ENCODE data around the gene DVL3. TPM values are rescaled to one million over a fixed set of nuclear protein-coding genes. Genes with fewer than 3 reads are reported as not detected.
A peak's percentile ranks its signal among the peaks of the same experiment; 100 is the strongest.

The DVL3 gene
- total RNA-seq, 4 donors from 2014 or later, result 54.1 to 174 (median 65.7) TPM

DNA sequence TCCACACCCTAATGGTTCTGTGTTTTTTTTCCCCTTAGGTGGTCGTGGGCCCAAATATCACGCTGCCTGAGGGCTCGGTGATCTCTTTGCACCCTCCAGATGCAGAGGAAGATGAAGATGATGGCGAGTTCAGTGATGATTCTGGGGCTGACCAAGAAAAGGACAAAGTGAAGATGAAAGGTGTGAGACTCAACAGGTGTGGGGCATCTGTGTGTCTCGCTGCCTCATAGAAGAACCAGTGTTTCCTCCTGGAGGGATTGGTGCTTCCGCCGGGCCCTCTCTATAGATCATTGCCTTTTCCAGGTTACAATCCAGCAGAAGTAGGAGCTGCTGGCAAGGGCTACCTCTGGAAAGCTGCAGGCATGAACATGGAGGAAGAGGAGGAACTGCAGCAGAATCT is 13.0 kb upstream of the DVL3 start:
- in situ Hi-C loops (cut with MboI; ENCODE audit: low pct_ligation_motif_present in 1 of 4, low pct_unique_long_range_greater_than_20kb in 1 of 4, low sequenced_read_pairs in 3 of 4) (loop anchor here in 2 of 4 donors (25.0 kb wide), 2 partner anchors 95 to 255 kb away; partner anchors contain the start of genes ALG3 (in 1 of the 2), EEF1AKMT4 (in 1 of the 2), PARL (in 1 of the 2) and VWA5B2 (in 1 of the 2)), intact Hi-C loops (cut with DNase I; ENCODE audit: low total_unique reads) (loop anchor here (10.0 kb wide), 1 partner anchor 93 kb away; no protein-coding TSS in a partner anchor)
- Histone ChIP-seq H3K27me3 (no peaks in the 10 kb centered on the region), H3K9me3 (no peaks in the 10 kb centered on the region), H3K4me3 (no peak overlapping the region), H3K36me3 (peaks cover 0 to 51% (median 15%) of the 10 kb centered on the region in 4 donors), H3K4me1 (peaks cover 0 to 14% (median under 1%) of the 10 kb centered on the region in 4 donors), H3K27ac (no peak overlapping the region)
- TF ChIP-seq POLR2AphosphoS5 (IDR thresholded peaks at IDR 0.05), result no peak
- TF ChIP-seq EP300 (IDR thresholded peaks at IDR 0.05; ENCODE audit: low read depth), result no peak
- TF ChIP-seq POLR2A (IDR thresholded peaks at IDR 0.05), result no peak
- TF ChIP-seq, protein P1, sequence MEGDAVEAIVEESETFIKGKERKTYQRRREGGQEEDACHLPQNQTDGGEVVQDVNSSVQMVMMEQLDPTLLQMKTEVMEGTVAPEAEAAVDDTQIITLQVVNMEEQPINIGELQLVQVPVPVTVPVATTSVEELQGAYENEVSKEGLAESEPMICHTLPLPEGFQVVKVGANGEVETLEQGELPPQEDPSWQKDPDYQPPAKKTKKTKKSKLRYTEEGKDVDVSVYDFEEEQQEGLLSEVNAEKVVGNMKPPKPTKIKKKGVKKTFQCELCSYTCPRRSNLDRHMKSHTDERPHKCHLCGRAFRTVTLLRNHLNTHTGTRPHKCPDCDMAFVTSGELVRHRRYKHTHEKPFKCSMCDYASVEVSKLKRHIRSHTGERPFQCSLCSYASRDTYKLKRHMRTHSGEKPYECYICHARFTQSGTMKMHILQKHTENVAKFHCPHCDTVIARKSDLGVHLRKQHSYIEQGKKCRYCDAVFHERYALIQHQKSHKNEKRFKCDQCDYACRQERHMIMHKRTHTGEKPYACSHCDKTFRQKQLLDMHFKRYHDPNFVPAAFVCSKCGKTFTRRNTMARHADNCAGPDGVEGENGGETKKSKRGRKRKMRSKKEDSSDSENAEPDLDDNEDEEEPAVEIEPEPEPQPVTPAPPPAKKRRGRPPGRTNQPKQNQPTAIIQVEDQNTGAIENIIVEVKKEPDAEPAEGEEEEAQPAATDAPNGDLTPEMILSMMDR (IDR thresholded peaks at IDR 0.05), result no peak
- DNase-seq, result no peak
- 90 to 94% methylated on average over 4 to 7 of the region's 7 CpGs for WGBS, 2 donors (ENCODE audit: low coverage in 1 of 2)

DNA sequence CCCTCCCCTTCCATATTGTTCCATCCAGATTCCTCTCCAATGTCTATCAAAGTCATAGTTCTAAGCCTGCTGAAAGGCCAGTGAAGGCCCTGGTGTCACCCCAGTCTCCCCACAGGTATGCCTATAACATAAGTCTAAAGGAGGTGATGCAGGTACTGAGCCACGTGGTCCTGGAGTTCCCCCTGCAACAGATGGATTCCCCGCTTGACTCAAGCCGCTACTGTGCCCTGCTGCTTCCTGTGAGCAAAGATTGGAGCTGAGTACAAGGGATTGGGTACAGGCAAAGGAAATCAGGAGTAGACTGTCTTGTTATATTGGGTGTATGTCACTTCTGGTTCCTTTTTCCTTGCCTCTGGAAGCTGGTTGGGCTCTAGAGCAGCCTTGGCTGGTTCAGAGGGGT is 11.8 kb upstream of the DVL3 start:
- no peak overlapping the region for H3K27ac ChIP-seq
- peaks cover 0 to 12% (median 0%) of the 10 kb centered on the region in 4 donors for H3K4me1 ChIP-seq
- intact Hi-C loops (cut with DNase I; ENCODE audit: low total_unique reads) (loop anchor here (10.0 kb wide), 1 partner anchor 91 kb away; no protein-coding TSS in a partner anchor), in situ Hi-C loops (cut with MboI; ENCODE audit: low pct_ligation_motif_present in 1 of 4, low pct_unique_long_range_greater_than_20kb in 1 of 4, low sequenced_read_pairs in 3 of 4) (loop anchor here in 2 of 4 donors (25.0 kb wide), 2 partner anchors 94 to 256 kb away; partner anchors contain the start of genes ALG3 (in 1 of the 2), EEF1AKMT4 (in 1 of the 2), PARL (in 1 of the 2) and VWA5B2 (in 1 of the 2))
- H3K4me3 ChIP-seq, result no peak overlapping the region
- H3K27me3 ChIP-seq, result no peaks in the 10 kb centered on the region
- no peaks in the 10 kb centered on the region for H3K9me3 ChIP-seq
- 72 to 86% methylated on average over 2 to 3 of the region's 3 CpGs for WGBS, 2 donors (ENCODE audit: low coverage in 1 of 2)
- TF ChIP-seq POLR2A (IDR thresholded peaks at IDR 0.05) (no peak), POLR2AphosphoS5 (IDR thresholded peaks at IDR 0.05) (no peak), EP300 (IDR thresholded peaks at IDR 0.05; ENCODE audit: low read depth) (no peak)
- TF ChIP-seq, protein P1 (IDR thresholded peaks at IDR 0.05), result no peak
- H3K36me3 ChIP-seq, result peaks cover 0 to 51% (median 15%) of the 10 kb centered on the region in 4 donors
- DNase-seq, result no peak

DNA sequence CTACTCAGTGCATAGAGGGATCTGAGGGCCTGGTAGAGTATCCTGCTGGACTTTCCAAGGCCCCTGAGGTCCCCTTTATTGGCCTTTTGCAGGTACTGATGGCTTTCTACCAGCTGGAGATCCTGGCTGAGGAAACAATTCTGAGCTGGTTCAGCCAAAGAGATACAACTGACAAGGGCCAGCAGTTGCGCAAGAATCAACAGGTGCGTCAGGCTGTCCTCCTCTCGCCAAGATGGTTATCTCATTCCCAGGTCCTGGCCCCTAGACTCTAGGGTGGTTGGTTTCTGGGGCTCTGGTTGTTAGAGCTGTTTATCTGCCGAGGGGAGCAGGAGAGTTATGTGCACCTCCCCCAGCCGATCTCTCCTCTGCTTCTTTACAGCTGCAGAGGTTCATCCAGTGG is 10.7 kb upstream of the DVL3 start:
- no peaks in the 10 kb centered on the region for H3K9me3 ChIP-seq
- DNase-seq, result no peak
- no peaks in the 10 kb centered on the region for H3K27me3 ChIP-seq
- WGBS, 2 donors (ENCODE audit: low coverage in 1 of 2), result 73% methylated on average over 5 of the region's 5 CpGs; no CpG with 5 or more reads in 1 of the 2 donors
- peaks cover 0 to 51% (median 14%) of the 10 kb centered on the region in 4 donors for H3K36me3 ChIP-seq
- H3K27ac ChIP-seq, result no peak overlapping the region
- intact Hi-C loops (cut with DNase I; ENCODE audit: low total_unique reads) (loop anchor here (10.0 kb wide), 1 partner anchor 90 kb away; no protein-coding TSS in a partner anchor), in situ Hi-C loops (cut with MboI; ENCODE audit: low pct_ligation_motif_present in 1 of 4, low pct_unique_long_range_greater_than_20kb in 1 of 4, low sequenced_read_pairs in 3 of 4) (loop anchor here in 2 of 4 donors (25.0 kb wide), 2 partner anchors 93 to 257 kb away; partner anchors contain the start of genes ALG3 (in 1 of the 2), EEF1AKMT4 (in 1 of the 2), PARL (in 1 of the 2) and VWA5B2 (in 1 of the 2))
- TF ChIP-seq EP300 (IDR thresholded peaks at IDR 0.05; ENCODE audit: low read depth) (no peak), POLR2AphosphoS5 (IDR thresholded peaks at IDR 0.05) (no peak), POLR2A (IDR thresholded peaks at IDR 0.05) (no peak)
- H3K4me3 ChIP-seq, result no peak overlapping the region
- H3K4me1 ChIP-seq, result peaks cover 0 to 12% (median 0%) of the 10 kb centered on the region in 4 donors

DNA sequence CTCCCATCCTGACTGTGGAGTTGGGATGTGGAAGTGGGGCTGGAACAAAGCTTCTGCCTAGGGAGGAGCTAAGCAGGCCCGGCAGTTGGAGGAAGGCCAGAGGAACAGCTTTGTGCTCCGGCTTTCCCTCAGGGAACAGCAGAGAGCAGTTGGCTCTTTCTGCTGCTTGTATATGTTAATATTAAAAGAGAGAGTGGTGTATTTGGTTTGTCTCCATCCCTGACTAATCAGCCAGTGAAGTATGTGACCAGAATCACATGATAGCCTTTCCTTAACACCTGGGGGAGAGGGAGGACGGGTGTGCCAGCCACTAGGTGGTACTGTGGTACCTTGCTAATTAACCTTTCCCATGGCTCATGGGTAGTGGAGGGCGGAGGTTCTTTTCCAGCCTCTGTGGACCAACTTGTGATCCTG is 10.1 kb upstream of the DVL3 start:
- DNase-seq, result peak; percentile 66
- in situ Hi-C loops (cut with MboI; ENCODE audit: low pct_ligation_motif_present in 1 of 4, low pct_unique_long_range_greater_than_20kb in 1 of 4, low sequenced_read_pairs in 3 of 4) (loop anchor here in 2 of 4 donors (25.0 kb wide), 2 partner anchors 92 to 258 kb away; partner anchors contain the start of genes ALG3 (in 1 of the 2), EEF1AKMT4 (in 1 of the 2), PARL (in 1 of the 2) and VWA5B2 (in 1 of the 2)), intact Hi-C loops (cut with DNase I; ENCODE audit: low total_unique reads) (loop anchor here (10.0 kb wide), 1 partner anchor 90 kb away; no protein-coding TSS in a partner anchor)
- Histone ChIP-seq H3K9me3 (no peaks in the 10 kb centered on the region), H3K4me3 (no peak overlapping the region), H3K27me3 (no peaks in the 10 kb centered on the region), H3K36me3 (peaks cover 0 to 50% (median 13%) of the 10 kb centered on the region in 4 donors), H3K4me1 (peaks cover 0 to 12% (median 0%) of the 10 kb centered on the region in 4 donors), H3K27ac (peak overlapping the region in 1 of 4 donors; percentile 26)
- 0 to 40% methylated on average over 1 to 4 of the region's 4 CpGs for WGBS, 2 donors (ENCODE audit: low coverage in 1 of 2)
- TF ChIP-seq POLR2AphosphoS5 (IDR thresholded peaks at IDR 0.05), result peak in 1 of 3 donors; percentile 5
- no peak for TF ChIP-seq POLR2A (IDR thresholded peaks at IDR 0.05)
- TF ChIP-seq, protein P1 (IDR thresholded peaks at IDR 0.05), result peak; percentile 40 to 58 (median 48)
